Upper lobe of left lung (tissue), 4 donors: ENCODE data around the gene SFXN5.

Source experiments
- EP300 ChIP-seq, 4 donors: sonication (generic); formaldehyde crosslinking; IDR thresholded peaks; one replicate each; pipeline ENCODE4 v1.5.1; 2017; ENCODE audit warnings: antibody characterized with exemption in 4 of 4, control low read depth in 2 of 4
- POLR2AphosphoS5 ChIP-seq, 2 donors: sonication (generic); formaldehyde crosslinking; IDR thresholded peaks; one replicate each; pipeline ENCODE4 v1.5.1; 2017; ENCODE audit warnings: antibody characterized with exemption in 2 of 2
- TF ChIP-seq, protein P1 (sequence below), 6 experiments: fragments of 450-650 bp in 4 of 6; fragments of 200-600 bp in 2 of 6; sonication (generic) in 2 of 6; IDR thresholded peaks; one replicate each; pipeline ENCODE4 v1.5.1; 2016 to 2019; ENCODE audit warnings: antibody characterized with exemption in 6 of 6

DNA sequence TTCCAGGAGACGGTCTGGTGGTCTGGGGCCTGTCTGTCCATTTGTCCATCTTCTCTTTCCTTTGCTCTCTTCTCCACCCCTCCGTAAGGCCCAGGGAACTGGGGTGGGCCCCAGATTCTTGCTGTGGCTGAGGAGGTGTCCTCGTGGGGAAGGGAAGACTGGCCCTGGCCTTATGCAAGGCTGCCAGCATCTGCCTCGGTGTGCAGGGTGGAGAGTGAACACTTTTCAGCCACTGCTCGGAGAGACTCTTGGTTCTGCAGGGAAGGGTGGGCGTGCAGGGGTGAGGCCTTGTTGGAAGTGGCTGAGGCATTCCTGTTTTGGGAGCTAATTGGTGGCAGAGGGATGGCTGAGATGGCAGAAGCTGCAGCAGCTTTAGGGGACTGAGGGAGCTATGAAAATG is 131.2 kb downstream of the SFXN5 start:
- TF ChIP-seq, protein P1, sequence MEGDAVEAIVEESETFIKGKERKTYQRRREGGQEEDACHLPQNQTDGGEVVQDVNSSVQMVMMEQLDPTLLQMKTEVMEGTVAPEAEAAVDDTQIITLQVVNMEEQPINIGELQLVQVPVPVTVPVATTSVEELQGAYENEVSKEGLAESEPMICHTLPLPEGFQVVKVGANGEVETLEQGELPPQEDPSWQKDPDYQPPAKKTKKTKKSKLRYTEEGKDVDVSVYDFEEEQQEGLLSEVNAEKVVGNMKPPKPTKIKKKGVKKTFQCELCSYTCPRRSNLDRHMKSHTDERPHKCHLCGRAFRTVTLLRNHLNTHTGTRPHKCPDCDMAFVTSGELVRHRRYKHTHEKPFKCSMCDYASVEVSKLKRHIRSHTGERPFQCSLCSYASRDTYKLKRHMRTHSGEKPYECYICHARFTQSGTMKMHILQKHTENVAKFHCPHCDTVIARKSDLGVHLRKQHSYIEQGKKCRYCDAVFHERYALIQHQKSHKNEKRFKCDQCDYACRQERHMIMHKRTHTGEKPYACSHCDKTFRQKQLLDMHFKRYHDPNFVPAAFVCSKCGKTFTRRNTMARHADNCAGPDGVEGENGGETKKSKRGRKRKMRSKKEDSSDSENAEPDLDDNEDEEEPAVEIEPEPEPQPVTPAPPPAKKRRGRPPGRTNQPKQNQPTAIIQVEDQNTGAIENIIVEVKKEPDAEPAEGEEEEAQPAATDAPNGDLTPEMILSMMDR (IDR thresholded peaks at IDR 0.05): no peak
- TF ChIP-seq POLR2AphosphoS5 (IDR thresholded peaks at IDR 0.05): no peak
- no peak for TF ChIP-seq EP300 (IDR thresholded peaks at IDR 0.05)
